ENCODE measurements around the gene BCL11A. TPM values are rescaled to one million over a fixed set of nuclear protein-coding genes. Genes with fewer than 3 reads are reported as not detected.

The BCL11A gene
- total and polyA plus RNA-seq, 2 of the 13 experiments (the other 11 are each of a cell fraction or from before 2014, with no cell fraction given): not detected

DNA sequence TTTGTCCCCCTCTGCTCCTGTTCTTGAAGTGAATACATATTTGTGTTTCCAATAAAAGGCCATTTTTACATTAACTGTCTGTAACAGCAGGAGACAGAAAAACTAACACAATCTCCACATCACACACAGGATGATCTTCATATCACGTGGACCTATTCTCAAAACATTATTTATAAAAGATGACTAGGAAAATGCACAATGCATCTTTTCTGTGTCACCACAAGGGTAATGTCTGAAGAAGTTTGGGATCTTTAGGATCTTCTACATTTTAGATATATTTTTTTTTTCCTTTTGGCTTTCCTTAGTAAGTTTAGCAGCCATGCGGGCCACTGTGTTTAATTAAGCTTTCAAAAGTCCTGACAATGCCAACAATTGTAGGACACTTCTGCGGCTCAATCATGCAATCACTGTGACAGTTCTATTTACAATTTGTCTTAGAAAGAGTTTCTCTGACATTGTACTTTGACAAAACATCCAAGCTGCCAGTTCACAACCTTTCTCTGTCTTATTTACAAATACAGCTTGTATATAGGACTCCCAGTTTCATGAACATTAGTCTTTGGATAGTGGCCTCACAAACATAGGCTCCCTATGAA, 12.3 kb downstream of the BCL11A start:
- FAIRE-seq (no peak), ATAC-seq (no peak), DNase-seq (ENCODE audit: low spot score) (no peak)
- Histone ChIP-seq H3K27ac (ENCODE audit: extremely low read length, insufficient read depth, low read length) (no peak overlapping the region), H3K4me1 (ENCODE audit: insufficient read depth, low read length) (no peaks in the 10 kb centered on the region), H3K9me3 (ENCODE audit: low read length) (no peaks in the 10 kb centered on the region), H3K4me3 (replicated peaks in 1 of 3; ENCODE audit: insufficient read depth in 1 of 3, low read depth in 2 of 3, low read length in 3 of 3) (no peak overlapping the region), H4K20me1 (ENCODE audit: insufficient read depth, low read length) (no peaks in the 10 kb centered on the region), H3K9ac (ENCODE audit: insufficient read depth, low read depth, low read length) (no peak overlapping the region), H3K79me2 (ENCODE audit: insufficient read depth, low read length) (no peaks in the 10 kb centered on the region), H3K4me2 (ENCODE audit: low read depth, low read length) (no peak overlapping the region), H3K27me3 (ENCODE audit: control insufficient read depth in 1 of 2, insufficient read depth in 2 of 2, low read length in 2 of 2) (peaks cover 0 to 32% of the 10 kb centered on the region in 2 experiments; a peak in 3 of 5 replicates), H3K36me3 (replicated peaks in 1 of 2; ENCODE audit: control insufficient read depth in 1 of 2, insufficient read depth in 2 of 2, low read length in 2 of 2) (no peaks in the 10 kb centered on the region), H2AFZ (ENCODE audit: low read length) (no peak overlapping the region)
- in situ Hi-C loops (cut with HindIII; ENCODE audit: extremely low pct_ligation_motif_present, low pct_unique_long_range_greater_than_20kb): no loop called here
- TF ChIP-seq, protein P1, sequence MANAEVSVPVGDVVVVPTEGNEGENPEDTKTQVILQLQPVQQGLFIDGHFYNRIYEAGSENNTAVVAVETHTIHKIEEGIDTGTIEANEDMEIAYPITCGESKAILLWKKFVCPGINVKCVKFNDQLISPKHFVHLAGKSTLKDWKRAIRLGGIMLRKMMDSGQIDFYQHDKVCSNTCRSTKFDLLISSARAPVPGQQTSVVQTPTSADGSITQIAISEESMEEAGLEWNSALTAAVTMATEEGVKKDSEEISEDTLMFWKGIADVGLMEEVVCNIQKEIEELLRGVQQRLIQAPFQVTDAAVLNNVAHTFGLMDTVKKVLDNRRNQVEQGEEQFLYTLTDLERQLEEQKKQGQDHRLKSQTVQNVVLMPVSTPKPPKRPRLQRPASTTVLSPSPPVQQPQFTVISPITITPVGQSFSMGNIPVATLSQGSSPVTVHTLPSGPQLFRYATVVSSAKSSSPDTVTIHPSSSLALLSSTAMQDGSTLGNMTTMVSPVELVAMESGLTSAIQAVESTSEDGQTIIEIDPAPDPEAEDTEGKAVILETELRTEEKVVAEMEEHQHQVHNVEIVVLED (CRISPR knock-in tag; IDR thresholded peaks at IDR 0.05; ENCODE audit: borderline replicate concordance): no peak
- no peak for TF ChIP-seq RBAK (CRISPR knock-in tag; IDR thresholded peaks at IDR 0.05)
- TF ChIP-seq ZNF432 (CRISPR knock-in tag; IDR thresholded peaks at IDR 0.05; ENCODE audit: borderline replicate concordance): no peak
- TF ChIP-seq ZBTB21 (CRISPR knock-in tag; IDR thresholded peaks at IDR 0.05): no peak
- no peak for TF ChIP-seq ZNF253 (CRISPR knock-in tag; IDR thresholded peaks at IDR 0.05; ENCODE audit: borderline replicate concordance)
- TF ChIP-seq, protein P2, sequence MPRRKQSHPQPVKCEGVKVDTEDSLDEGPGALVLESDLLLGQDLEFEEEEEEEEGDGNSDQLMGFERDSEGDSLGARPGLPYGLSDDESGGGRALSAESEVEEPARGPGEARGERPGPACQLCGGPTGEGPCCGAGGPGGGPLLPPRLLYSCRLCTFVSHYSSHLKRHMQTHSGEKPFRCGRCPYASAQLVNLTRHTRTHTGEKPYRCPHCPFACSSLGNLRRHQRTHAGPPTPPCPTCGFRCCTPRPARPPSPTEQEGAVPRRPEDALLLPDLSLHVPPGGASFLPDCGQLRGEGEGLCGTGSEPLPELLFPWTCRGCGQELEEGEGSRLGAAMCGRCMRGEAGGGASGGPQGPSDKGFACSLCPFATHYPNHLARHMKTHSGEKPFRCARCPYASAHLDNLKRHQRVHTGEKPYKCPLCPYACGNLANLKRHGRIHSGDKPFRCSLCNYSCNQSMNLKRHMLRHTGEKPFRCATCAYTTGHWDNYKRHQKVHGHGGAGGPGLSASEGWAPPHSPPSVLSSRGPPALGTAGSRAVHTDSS (CRISPR knock-in tag; conservative IDR thresholded peaks at IDR 0.05): no peak
- TF ChIP-seq, protein P3, sequence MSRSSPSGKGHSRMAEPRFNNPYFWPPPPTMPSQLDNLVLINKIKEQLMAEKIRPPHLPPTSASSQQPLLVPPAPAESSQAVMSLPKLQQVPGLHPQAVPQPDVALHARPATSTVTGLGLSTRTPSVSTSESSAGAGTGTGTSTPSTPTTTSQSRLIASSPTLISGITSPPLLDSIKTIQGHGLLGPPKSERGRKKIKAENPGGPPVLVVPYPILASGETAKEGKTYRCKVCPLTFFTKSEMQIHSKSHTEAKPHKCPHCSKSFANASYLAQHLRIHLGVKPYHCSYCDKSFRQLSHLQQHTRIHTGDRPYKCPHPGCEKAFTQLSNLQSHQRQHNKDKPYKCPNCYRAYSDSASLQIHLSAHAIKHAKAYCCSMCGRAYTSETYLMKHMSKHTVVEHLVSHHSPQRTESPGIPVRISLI (CRISPR knock-in tag; IDR thresholded peaks at IDR 0.05; ENCODE audit: borderline replicate concordance): no peak
- TF ChIP-seq POLR2AphosphoS2 (IDR thresholded peaks at IDR 0.05; ENCODE audit: low read depth, low read length): no peak
- TF ChIP-seq ZNF33B (CRISPR knock-in tag; IDR thresholded peaks at IDR 0.05): no peak
- TF ChIP-seq, protein P4, sequence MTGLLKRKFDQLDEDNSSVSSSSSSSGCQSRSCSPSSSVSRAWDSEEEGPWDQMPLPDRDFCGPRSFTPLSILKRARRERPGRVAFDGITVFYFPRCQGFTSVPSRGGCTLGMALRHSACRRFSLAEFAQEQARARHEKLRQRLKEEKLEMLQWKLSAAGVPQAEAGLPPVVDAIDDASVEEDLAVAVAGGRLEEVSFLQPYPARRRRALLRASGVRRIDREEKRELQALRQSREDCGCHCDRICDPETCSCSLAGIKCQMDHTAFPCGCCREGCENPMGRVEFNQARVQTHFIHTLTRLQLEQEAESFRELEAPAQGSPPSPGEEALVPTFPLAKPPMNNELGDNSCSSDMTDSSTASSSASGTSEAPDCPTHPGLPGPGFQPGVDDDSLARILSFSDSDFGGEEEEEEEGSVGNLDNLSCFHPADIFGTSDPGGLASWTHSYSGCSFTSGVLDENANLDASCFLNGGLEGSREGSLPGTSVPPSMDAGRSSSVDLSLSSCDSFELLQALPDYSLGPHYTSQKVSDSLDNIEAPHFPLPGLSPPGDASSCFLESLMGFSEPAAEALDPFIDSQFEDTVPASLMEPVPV (CRISPR knock-in tag; IDR thresholded peaks at IDR 0.05): no peak
- TF ChIP-seq NONO (IDR thresholded peaks at IDR 0.05): no peak
- no peak for TF ChIP-seq NONO (CRISPR knock-in tag; conservative IDR thresholded peaks at IDR 0.05)
- no peak for TF ChIP-seq ZNF331 (CRISPR knock-in tag; IDR thresholded peaks at IDR 0.05)
- TF ChIP-seq ZNF451 (CRISPR knock-in tag; IDR thresholded peaks at IDR 0.05): no peak
- TF ChIP-seq ZNF616 (CRISPR knock-in tag; IDR thresholded peaks at IDR 0.05; ENCODE audit: low read depth): no peak
- TF ChIP-seq ATF7-NPFF (CRISPR knock-in tag; IDR thresholded peaks at IDR 0.05; ENCODE audit: low read depth): no peak
- TF ChIP-seq RELA (CRISPR knock-in tag; IDR thresholded peaks at IDR 0.05): no peak
- no peak for TF ChIP-seq NFATC3 (CRISPR knock-in tag; IDR thresholded peaks at IDR 0.05)
- ChIA-PET CTCF (ENCODE audit: low intra/inter-chr PET ratio, low total read pairs) (no interaction called here), POLR2A (no interaction called here)
- 0% methylated on average over 3 of the region's 3 CpGs for WGBS (ENCODE audit: low lambda C conversion rate)
- intact Hi-C loops (cut with micrococcal nuclease; ENCODE audit: unreplicated experiment): no loop called here
- BruUV-seq (replicated peaks): no TSS peak

Data from HepG2 (cell line).